Stimulated activated CD8-positive, alpha-beta memory T cell treated with anti-CD3 and anti-CD28 coated beads, Interleukin-12 subunit alpha, Interleukin-12 subunit beta, amount 100 ng/mL, for 24 hours (primary cell): ENCODE data around the gene C10orf105.

Experiments used
- DNase-seq: peaks from one replicate; pipeline ENCODE4 v3.0.0-alpha.2; 2020; ENCODE audit errors: extremely low read depth

Gene C10orf105

DNA sequence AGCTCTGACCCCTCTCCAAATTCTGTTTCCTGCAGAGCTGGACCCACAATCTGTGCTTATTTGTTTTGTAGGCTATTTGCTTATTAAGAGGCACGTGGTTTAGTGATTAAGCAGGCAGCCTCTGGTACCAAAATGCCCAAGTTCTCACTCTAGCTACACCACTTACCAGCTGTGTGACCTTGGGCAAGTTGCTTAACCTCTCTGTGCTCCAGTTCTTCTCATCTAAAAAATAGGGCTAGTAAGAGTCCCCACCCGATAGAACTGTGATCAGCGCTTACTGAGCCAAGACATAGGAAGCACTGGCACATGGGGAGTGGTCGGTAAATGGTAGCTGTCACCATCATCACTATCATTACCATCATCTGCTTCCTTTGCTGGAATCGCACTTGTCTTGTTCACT lies 20.8 kb downstream of the C10orf105 start:
- DNase-seq, result no peak

DNA sequence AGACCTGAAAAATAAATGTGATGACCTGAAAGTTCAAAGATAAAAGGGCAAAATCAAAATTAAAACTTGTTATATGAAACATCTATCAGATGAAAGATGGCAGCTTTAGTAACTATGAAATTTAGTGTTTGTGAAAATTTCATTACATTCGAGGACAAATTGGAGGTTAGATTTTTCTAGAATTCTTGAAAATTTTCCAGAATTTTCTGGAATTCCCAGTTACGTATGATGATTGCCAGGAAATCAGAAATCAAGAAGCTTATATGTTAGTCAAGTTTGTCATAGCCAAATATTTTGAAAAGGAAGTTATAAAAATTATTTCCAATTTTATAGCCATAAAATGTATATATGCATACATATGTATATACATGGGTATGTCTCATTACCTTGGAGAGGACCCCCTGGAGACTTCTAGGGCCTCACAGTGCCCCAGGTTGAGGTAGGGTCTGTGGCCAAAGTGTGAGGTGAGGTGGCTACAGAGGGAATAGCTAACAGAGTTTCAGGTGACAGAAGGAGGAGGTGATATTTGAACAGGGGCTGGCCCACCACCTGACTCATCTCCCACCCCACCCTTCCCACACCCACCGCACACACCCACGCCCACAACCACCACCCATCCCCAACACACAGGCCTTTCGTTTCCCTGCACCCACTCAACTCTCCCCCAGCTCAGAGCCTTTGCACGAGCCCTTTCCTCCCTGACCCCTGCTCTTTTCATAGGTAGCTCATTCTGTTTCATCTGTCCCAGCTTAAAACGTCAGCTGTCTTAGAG lies 21.5 kb downstream of the C10orf105 start:
- DNase-seq, result peak; percentile 23

DNA sequence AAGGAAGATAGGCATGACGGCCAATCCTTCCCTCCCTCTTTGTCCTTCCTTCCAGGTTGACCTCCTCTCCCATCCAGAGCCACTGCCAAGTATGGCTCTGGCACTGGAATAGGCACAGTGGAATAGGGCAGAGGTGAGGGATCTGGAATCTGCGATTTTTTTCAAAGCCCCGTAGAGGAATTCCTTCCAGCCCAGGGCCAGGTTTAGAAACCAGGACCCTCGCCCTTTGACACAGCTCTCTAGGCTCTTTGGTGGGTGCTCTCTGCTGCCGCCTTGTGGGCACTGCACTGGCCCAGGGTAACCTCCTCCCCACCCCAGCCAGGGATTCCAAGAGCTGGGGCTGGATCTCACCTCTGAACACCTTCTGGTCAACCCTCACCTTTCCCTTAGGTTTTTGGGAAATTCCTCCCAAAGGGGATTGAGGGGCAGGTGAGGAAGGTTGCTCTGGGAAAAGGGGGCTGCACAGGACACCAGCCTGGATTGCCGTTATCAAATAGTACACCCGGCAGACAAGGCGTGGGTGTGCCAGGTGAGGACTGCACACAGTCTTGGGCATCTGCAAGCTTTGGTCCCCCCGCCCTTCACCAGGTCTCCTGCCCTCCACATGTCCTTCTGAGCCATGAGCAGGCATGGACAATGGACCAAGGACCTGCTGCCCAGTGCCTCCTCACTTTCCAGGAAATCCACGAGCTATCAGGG lies 22.8 kb downstream of the C10orf105 start:
- peak; percentile 16 for DNase-seq

DNA sequence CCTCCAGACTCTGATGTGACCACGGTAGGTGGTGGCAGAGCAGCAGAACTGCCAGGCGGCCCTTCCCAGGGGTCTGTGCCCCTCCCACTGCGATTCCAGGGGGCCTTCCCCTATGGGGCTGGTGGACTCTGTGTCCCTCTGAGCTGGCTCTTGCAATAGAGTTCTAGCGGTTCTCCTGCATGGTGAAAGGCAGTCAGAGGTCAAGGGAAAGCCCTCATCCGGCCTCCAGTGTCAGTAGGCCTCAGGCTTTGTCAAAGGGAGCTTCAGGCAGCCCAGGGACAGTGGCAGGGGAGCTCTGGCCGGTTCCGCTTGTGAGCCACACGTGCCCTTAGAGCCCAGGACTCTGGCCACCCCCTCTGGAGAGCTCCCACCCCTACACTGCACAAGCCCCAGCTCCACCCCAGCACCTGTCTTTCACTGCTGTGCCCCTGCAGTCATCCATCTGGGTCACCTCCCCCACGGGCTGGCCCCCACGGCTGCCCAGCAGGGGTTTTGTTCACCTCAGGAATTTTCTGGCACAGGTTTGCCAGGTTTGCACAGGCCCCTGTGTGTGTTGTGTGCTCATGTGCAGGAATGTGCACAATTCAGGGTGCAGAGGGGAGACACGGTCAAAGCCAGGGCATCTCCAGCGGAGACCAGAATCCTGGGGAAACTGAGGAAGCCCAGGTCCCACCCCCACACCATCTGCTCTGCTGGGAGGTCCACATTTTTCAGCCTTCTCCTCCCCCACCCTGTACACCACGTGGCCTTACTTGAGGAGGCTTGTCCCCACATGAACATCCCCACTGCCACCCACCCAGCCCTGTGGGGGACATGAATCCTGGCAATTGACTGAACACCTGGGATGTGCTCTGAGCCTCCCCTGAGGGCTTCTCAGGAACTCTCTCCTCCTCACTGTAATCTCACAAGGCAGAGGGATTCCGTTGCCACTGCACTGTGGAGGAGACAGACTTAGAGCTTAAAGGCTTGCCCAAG lies 23.8 kb downstream of the C10orf105 start:
- no peak for DNase-seq

DNA sequence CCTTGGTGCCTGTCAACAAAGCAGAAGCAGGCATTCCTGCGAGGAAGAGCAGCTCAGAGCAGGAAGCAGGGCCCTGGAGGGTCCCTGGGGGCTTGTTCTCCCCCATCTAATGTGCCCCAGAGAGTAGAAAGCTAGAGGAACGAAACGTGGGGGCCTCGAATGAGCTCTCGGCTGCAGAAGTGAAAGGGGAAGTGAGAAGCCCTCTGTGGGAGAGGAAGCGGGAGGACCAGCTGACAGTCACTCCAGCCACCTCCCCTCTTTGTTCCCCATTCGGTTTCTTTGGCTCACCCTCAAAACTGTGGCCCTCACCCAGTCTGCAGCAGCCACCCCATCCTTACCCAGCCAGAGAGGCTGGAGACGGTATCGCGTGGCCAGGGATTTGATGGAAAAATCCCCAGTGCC lies 25.0 kb downstream of the C10orf105 start:
- DNase-seq, result no peak

DNA sequence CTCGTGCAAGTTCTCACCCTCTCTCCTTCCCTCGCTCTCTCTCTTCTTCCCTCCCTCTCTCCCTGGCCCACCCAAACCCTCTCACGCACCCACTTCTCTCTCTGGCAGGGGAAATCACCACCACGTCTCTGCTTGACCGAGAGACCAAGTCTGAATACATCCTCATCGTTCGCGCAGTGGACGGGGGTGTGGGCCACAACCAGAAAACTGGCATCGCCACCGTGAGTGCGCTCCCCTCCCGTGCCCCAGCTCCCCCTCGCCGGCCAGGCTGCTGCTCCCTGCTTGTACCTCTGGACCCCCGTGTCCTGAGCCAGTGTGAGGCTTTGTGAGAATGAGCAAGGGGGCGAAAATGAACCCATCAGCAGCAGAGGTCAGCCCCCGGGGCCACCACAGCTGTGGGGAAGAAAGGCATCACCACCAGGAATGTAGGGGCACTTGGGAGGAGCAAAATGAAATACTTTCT lies 25.5 kb downstream of the C10orf105 start:
- no peak for DNase-seq

DNA sequence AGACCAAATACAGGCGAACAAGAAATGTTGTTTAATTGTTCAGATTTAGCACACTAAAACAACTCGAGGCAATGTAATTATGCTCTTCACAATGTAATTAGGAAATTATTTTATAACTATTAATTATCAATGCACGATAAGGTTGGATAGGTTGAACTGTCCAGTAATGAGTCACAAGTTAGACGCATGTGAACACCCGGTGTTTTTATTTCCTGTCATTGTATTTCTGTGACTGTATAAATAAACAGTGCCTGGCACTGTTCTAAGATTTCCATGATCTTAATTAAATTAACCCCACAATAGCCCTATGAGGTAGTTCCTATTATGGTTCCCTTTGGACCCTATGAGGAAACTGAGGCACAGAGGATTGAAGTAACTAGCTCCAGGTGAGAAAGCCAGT lies 26.2 kb downstream of the C10orf105 start:
- DNase-seq, result no peak

DNA sequence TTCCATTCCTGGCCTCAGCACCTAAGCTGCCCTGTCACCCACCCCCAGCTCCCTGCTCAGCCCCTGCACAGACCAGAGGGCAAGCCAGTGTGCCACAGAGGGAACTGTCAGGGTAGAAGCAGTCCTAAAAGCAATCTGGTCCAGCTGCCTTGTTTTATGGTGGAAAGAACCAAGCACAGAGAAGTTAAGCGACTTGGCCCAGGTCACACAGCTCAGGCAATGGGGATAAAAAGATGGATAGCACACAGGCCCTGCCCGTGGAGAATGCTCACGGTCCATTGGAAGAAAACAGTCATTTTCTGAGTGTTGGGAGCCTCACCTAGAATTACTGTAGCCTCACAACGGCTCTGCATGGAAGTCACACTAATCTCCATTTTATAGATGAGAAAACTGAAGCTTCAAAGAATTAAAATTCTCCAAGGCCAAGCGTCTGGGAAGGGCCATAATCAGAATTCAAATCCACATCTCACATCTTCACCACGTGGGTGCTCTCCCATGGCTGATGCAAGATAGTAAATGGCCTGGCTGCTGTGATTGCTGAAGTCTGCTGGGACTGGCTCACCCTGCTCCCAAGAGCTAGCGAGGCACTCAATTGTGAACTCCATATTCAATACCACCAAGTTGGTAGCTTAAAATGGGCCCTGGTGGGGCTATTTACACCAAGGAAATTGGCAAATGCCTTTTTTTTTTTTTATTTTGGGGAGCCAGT lies 26.8 kb downstream of the C10orf105 start:
- DNase-seq, result no peak

DNA sequence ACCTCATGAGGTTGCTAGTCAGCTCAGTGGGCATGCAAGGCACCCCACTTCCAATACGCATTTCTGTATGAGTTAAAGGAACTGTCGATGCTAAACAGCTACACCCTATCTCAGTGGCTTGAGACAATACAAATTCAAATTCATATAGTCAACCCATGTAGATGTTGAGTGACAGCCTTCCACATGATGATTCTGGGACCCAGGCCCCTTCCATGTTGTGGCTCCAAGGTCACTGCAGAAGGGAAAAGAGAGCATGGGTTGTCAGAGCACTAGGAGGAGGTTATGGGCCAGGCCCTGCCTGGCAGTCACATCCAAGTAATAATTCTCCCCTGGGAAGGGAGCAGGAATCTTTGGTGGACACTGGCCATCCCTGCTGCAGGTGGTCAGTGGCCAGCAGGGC lies 28.2 kb downstream of the C10orf105 start:
- DNase-seq, result no peak

DNA sequence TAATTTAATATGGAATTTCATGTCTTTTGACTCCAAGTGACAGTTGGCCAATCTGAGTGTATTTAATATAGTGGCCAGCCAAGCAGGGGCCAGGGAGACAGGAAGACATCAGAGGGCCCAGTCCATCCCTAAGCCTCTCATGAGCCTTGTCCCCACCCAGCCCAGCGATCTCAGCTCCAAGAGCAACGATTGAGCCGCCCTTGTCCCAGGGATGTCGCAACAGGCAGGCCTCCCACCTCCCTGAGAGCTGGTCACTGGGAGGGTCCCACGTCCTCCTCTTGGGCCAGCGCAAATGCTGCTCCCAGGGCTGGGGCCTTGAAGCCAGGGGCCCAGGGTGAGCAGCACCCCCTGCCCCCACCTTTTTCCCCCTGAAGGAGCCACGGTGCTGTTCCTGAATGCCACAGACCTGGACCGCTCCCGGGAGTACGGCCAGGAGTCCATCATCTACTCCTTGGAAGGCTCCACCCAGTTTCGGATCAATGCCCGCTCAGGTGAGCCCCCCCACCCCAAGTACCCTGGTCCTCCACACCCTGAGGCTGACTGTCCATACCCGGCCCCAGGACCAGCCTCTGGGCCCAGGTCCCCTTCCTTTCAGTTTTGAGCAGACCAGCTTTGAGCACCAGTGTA lies 29.4 kb downstream of the C10orf105 start:
- no peak for DNase-seq

DNA sequence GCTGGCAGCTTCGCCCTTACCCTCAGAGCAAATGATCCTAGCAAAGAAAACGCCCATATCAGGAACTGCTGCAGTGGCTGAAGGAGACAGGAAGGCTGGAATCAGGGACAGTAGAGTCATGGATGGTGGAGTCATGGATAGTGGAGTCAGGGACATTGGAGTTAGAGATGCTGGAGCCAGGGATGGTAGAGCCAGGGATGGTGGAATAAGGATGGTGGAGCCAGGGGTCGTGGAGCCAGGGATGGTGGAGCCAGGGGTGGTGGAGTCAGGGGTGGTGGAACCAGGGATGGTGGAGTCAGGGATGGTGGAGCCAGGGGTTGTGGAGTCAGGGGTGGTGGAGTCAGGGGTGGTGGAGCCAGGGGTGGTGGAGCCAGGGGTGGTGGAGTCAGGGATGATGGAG lies 31.3 kb downstream of the C10orf105 start:
- DNase-seq, result no peak

DNA sequence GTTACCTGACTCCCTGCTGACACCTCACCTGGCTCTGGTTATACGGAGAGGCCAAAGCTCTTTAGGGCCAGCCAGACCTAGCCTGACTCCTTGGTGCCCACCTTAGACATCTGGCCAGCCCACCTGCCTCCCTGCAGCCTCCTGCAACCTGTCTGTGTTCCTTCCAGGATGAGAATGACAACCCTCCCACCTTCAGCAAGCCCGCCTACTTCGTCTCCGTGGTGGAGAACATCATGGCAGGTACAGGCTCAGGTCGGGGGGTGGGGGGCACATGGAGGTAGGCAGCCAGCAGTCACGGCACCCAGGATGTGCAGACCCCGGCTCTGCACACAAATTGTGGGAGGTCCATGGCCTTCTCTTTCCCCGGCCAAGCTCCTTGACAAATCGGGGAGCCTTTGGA lies 32.1 kb downstream of the C10orf105 start:
- no peak for DNase-seq

DNA sequence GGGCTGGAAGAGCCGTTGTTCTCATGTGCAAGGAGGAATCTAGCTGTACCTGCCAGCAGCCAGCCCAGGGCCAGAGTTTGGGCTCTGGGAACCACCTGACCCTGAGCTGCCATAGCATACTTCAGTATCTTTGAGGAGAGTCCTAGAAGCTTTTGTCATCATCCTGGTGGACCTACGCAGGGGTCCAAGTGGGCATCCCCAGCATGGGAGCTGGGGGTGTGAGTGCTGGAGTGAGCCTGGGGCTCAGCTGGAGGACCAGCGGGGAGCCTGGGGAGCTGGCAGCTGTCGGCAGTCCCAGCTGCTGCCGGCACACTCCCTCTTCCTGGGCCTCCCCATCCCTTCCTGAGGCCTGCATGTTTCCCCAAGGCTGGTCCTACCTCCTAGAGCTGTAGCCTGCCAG lies 32.5 kb downstream of the C10orf105 start:
- no peak for DNase-seq

DNA sequence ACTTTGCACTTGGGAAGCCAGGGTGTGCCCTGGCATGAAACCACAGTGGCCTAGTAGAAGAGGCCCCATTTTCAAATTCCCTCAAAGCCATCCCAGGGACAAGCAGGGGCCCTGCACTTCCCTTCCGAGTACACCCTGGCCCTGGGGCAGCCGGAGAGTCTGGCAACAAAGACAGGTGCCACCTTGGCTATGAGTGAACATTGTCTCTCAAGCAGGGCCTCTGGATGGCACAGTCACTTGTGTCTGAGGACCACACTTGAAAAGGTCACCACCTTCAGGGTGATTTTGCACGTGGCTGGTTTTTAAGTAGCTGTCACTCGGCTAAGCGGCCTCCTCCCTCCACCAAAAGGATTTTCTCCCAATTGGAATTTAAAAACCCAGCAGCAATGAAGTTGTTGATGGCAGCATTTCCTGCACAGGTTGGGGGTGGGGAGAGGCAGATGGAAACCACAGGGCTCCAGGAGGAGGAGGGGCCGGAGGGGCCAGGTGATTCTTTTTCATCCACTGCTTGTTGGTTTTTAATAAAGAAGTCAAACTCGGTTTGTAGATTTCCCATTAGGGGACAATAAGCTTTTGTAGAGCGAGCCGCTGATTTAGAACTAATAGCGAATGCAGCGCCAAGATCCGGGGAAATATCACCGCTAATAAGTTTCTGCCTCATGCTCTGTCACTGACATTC lies 33.9 kb downstream of the C10orf105 start:
- no peak for DNase-seq

DNA sequence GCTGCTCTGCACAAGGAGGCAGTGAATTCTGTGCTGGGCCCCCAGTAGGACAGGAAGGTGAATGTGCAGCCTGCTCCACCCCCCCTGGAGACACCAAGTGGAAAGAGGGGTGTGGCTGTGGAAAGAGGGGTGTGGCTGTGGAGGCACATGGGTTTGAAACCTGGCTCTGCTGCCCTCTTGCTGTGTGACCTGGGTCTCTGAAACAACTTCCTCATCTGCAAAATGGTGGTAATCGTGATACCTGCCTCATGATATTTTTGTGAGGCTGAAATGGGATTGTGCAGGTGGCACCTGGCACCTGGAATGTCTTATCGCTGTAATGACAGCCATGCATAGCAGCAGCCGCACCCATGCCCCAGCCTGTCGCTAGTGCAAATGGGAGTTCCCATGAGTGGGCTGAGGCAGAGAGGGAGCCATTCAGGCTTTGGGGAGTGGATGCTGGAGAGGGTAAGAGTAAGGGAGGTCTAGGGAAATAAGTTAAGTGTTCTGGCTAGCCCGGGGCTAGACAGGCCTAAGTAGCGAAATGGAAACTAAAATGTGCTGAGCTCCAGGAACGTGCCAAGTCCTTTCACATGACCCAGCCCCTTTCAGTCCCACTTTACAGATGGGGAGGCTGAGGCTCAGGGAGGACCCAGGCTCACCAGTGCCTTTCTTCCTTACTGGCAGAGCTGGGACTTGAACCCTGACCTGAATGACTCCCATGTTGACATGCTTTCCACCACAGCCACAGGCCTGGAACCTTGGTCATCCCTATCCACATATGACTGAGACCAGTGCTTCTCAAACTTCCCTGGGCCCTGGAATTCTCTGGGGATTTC lies 35.0 kb downstream of the C10orf105 start:
- DNase-seq, result no peak

DNA sequence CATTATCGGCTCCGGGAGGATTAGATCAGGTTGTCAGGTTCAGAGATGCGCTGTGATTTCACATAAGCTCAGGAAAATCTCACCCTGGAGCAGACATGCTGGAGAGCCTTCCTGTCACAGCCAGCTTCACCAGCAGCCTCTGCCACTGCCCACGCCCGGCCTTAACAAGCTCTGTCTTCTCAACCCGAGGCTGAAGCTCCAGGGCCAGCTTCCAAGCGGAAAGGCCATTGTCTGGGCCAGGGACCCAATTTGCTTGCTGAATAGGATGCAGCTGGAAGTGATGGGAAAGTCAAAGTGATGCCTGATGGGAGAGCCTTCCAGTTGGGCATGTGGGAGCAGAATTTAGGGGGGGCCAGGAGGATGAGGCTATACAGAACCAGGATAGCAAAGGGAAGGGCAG lies 36.3 kb downstream of the C10orf105 start:
- DNase-seq, result no peak

DNA sequence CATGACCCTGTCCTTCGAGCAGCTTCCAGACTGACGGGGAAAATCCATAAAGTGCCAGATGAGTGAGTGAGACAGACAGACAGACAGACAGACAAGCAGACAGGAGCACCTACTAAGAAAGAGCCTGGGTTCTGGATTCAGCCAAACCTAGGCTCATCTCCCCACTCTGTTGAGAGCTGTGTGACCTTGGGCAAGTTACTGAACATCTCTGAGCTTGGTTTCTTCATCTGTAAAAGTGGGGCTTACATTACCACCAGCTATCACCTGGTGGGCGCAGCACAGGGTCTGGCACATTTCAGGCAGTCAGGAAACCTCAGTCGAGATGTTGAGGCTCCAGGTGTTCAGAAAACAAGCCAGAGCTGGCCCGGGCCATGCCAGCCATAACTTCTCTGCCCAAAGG lies 37.6 kb downstream of the C10orf105 start:
- DNase-seq, result no peak

DNA sequence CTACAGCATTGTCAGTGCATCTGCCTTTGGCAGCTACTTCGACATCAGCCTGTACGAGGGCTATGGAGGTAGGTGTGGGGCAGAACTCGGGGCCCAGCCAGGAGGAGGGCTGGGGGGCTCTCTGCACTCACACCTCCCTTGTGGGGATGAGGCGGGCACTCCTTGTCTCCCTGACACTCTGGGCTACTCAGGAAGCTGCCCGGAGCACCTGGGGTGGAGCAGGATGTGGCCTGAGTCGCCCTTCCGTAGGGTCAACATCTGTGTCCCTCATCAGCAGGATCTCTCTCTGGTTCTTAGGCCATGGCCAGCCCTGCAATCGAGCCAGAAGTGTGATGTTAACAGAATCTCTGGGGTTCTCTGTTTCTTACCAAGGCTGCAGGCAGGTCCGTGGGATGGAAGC lies 40.2 kb downstream of the C10orf105 start:
- DNase-seq, result no peak

DNA sequence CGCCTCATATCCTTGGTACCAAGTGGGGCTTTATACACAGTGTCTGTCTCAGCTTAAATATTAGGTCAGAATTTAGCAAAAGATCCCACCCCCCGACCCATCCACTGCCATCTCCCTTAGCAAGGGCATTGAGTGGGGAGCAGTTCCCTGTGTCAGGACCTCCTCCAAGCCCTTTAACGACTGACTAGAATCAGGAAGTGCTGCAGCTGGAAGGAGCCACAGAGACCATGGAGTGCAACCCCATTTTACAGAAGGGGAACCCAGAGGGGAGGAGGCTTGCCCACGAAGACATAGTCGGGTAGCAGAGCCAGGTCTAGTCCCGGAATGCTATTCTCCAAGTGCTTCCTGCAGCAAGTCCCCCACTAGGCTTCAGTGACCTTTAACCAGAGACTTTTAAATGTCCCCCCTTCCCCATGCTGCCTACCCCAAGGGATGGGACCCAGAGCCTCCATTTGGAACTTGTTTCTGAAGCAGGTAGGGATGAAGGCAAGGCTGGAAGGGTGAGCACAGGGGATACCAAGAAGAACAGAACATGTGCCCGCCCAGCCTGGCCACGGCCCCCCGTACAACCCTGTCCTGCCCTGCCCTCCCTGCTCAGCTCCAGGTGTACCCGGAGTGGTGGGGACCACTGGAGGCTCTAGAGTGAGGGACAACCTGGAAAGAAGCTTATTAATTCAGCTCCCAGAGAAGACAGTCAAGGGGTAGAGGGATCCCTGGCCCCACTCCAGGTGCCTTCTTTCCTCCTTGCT lies 41.3 kb downstream of the C10orf105 start:
- DNase-seq, result no peak
